ENCODE data around the gene MYH10.

The MYH10 gene

DNA sequence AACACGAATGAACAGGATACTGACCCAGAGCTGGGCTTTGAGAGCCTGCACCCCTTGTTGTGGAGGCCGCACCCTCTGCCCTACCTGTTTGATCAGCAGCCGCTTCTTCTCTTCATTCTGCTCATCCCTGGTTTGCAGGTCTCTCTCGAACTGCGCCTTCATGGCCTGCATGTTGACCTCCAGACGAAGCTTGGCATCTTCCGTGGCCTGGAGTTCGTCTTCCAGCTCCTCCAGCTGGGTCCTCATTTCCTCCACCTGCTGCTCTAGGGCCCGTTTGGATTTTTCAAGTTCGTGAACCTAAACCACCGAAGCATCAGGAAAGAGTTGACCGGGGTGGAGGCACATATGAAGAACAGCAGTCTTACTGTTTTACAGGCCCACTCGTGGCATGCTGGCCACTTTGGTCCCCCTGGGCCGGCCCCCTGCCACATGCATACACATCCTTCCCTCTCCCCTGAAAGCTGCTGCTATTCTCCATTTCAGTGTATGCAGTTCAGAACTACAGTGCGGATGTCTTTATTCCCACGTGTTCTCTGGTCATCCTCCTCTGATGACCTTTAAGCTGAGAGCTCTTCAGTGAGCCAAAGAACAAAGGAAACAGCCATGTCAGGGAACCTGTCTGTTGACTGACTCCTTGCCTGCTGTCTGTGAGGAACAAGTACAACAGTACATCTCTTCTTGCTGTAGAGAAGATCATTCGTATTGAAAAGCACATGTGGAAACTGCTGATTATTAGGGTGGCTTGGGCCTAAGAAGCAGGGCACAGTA, 140.1 kb downstream of the MYH10 start:
- DNase-seq, result no peak

DNA sequence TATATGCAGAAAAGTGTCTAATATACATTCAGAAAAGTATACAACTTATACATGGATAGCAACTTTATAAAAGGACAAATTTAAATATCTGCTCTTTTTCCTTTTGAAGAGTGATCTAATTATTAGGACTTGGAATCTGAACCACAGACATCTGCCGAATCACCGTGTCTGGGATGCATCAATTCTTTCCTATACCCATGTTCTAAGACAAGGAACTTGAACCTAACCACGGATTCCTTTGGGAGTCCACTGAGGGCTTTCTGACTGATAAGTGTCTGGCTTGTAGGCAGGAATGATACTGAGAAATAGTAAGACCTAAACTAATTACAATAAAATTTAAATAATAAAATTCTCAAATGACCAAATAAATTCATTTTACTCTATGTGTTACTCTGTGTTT, 140.7 kb downstream of the MYH10 start:
- no peak for DNase-seq

DNA sequence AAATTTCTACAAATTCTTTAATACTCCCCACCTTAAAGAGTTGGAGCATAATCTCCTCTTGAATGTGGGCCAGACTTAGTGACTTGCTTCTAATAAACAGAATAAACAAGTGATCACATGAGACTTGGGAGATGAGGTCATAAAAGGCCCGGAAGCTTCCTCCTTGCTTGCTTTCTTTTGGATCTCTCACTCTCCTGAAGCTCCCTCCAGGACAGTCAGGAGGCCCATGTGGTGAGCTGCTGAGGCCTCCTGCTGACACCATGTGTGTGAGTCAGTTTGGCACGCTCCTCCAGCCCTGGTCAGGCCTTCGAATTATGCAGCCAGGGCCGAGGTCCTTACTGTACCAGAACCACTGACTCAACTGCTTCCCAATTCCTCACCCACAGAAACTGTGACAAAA, 141.6 kb downstream of the MYH10 start:
- DNase-seq, result no peak

DNA sequence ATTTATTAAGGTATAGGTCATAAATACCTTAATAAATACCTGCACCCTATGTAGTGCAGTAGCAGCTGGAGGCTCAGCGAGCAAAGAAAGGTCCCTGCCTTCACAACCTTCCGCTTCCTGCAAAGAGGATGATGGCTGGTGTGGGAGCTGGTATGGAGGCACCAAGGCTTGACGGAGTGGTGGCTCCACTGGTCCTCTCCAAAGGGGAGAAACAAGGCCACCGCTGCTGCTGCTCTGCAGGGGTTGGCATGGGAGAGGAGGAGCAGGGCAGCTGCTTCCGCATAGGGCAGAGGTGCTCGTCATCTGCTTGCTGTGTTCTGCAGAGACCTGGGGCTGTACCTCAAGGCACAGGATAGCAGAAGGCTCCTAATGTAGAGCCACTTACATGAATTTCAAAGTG, 142.0 kb downstream of the MYH10 start:
- DNase-seq, result no peak

DNA sequence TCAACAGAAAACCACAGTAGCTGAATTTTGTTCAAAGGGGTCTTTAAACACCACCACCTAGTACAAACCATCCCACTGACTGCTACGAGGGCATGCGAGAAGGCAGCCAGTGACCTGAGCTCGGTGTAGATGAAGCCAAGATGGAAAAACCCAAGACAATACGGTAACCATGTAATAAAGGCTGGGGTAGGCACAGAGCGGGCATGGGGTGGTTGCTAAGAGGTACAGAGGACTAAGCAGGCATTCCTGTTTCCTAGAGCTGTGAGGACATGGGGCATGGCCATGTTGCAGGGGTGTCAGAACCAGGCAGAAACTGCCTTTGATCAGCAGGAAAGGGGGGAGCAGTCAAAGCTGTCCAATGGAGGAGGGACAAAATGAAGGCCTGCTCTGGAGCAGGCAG, 142.8 kb downstream of the MYH10 start:
- DNase-seq, result no peak

DNA sequence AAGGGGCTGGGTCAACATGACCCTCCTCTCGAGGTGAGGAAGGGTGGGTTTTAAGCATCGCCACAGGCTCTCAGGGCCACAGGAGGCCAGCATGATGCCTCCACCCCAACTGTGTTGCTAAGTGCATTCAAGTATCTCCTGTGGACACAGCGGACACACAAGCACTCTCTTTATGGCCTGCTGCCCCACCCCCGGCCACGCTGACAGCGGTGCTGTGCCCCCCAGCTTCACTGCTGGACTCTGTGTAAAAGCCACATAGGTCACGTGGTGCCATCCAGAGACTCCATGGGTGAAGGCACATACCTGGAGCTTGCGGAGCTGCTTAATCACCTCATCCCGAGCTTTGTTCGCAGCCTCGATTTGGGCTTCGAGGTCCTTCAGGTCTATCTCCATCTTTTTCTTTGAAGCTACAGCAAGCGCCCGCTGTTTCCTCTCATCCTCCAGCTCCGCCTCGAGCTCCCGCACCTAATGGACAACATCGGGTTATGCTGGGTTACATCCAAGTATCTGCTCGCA, 143.3 kb downstream of the MYH10 start:
- DNase-seq, result no peak

DNA sequence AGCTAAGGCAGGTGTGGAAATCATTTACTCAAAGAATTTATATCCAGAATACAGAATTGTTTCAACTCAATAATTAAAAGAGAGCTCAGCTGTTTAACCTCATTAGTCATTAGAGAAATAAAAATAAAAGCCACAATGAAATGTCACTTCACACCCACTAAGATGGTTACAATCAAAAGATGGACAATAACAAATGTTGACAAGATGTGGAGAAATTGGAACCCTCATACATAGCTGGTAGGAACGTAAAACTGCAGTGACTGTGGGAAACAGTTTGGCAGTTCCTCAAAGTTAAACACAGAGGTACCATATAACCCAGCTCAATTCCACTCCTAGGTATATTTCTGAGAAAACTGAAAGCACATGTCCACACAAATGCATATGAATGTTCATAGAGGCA, 145.0 kb downstream of the MYH10 start:
- no peak for DNase-seq

DNA sequence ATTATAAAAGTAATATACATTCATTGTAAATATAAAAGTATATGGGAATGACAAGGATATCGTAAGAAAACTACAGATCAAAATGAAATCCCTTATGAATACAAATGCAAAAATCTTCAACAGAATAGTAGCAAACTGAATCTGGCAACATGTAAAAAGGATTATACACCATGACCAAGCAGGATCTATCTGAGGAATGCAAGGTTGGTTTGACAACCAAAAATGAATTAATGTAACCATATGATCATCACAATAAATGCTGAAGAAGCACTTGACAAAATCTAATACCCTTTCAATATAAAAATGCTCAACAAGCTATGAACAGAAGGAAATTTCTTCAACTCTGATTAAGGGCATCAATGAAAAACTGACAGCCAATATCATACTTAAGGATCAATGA, 146.1 kb downstream of the MYH10 start:
- no peak for DNase-seq

DNA sequence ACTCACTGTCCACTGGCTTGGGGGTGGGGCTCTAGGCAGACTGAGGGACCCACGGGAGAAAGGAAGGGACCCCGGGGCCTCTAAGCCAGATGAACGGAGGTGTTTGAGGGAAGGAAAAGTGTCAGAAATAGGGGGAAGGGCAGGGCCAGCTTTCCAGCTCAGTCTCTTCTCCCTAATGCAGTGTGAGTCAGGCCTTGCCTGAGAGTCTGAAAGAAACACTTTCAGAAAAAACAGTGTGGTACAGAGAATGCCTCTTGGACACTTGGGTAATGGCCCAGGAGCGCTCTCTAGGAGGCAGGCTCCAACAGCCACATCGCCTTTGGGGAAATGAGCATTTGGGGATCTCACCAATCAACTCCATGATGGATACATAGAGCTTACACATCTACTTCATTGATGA, 148.0 kb downstream of the MYH10 start:
- no peak for DNase-seq

DNA sequence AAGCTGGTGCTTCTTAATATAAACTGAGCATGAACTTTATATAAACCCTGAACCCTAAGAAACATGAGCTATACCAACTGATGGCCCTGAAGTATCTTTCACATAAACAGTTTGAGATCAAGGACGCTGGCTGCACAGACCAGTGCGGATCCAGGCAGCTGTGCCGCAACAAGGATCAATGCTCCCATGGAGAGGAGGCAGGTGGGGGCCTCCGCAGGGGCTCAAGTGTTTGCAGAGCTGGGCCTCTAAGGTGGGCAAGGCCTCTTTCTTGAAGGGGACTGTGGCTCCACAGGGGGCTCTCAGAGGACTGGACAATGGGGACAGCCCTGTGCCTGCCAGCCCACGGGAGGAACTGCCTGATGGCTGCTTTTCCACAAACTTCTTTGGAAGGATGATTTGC, 148.8 kb downstream of the MYH10 start:
- DNase-seq, result no peak

DNA sequence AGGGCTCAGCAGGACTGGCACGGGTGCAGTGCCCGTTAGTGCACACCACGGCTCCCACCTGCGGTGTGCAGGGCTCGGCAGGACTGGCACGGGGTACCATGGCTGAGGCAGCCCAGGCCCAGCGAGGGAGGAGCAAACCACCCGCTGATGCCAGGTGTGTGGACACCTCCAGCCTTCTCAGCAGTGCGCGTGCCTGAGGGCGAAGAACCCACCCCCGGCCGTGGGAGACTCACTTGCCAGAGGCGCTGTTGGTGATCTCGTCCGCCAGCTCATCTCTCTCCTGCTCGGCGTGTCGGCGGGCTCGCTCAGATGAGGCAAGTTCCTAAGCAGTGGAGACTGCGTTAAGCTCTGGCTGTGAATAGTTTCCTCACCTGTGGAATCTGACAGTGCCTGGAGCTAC, 149.4 kb downstream of the MYH10 start:
- DNase-seq, result no peak

DNA sequence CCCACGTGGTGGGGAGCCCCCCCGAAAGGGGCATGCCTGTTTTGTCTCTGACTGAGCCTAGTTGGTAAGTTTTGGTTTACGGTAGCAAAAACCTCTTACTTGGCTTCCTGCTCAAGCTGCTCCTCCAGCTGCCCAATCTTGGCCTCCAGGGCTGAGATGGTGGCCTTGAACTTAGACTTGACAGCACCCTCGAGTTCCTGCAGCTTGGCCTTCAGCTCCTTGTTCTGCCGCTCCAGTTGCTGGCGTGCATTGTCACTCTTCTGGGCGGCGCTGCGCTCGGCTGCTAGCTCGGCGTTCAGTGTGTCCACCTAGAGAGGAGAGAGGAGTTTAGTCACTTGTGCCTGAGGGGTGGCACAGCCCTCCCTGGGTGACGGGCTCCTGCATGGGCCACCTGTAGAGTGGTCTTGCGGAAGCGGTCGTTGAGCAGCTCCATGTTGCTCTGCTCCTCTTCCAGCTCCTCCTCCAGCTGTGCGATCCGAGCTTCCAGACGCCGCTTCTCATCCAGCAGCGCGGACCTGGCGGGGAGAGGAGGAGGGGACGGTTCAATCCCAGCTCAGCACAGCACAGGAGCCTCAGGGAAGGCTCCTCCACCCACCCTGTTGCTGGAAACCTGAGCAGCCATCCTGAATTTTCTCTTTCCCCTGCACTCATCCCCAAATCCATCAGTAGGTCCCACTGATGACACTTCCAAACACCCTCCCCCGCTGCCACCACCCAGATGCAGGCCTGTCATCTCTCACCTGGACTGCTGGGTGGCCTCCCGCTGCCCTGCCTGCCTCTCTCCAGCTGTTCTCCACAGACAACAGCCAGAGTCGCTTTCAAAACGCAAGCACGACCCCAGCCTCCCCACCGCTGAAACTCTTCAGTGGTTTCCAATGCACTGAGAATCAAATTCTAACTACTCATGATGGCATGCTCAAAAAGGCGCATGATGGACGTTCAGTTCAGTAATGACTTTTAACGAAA, 150.2 kb downstream of the MYH10 start:
- no peak for DNase-seq

DNA sequence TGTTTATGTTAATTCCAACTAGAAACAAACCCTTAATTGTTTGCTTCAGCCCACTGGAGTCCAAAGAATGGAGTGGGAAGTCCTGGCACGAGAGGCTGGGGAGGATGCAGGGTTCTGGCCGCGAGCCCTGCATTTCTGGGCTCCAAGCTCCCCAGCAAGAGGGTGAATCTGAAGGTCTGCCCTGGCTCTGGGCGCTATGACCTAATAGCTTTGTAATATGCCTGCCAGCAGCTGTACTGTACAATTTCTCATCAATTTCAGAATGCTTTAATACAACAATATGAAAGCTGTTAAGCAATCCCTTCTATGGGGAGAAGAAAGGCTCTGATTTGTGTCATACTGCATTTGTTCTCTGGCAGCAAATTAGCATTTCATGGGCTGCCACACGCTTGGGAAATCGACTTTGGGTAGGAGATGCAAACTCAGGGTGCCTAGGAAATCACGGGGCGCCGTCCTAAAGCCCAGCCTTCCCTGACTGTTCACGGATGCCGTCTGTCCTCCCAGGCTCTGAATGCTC, 151.0 kb downstream of the MYH10 start:
- no peak for DNase-seq

DNA sequence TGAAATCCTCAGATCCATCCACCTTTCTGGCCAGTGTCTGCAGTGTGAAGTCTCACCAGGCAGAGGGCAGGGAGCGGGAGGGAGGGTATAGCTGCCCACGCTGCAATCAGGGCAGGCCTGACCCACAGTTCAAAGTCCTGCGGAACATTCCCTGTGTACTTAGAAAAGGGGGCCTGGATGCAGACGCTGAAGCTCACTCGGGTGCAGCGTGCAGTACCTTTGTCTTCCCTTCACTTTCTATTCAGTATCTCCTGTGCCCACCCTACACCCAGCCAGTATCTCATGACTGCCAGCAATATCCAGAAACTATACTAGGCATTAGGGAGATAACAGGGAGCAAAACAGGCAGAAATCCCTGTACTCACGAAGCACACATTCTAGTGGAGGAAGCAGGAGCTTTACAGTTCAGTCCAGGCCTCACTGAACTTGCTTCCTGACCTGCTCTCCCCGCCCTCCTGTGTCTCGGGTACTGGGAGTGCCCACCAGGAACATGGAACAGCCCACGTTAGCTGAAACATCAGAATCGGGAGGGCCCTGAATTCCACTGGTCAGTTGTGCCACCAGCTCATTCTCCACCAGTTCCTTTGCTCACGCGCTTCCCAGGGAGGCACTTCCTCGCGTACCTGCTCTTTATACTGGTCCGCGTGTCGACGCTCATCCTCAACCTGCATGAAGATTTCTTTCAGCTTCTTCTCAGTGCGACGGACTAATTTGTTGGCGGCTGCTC, 152.6 kb downstream of the MYH10 start:
- no peak for DNase-seq

DNA sequence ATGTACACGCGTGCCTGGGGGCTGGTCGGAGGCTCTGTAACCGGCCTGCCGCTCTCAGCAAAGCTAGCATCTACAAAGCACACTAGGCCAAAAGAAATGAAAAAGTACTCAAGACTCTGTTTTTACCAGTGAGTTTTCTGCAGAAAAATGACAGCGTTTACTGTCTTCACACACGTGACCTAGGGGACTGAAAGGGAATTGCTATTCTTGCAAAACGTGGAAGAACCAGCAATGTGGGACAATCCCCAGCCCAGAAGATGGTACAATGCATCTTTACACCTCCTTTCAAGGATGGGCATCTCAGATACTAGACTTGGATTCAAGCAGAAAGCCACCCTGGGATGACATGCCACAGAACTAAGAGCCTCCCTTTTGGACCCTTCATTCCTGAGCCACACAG, 153.4 kb downstream of the MYH10 start:
- no peak for DNase-seq

DNA sequence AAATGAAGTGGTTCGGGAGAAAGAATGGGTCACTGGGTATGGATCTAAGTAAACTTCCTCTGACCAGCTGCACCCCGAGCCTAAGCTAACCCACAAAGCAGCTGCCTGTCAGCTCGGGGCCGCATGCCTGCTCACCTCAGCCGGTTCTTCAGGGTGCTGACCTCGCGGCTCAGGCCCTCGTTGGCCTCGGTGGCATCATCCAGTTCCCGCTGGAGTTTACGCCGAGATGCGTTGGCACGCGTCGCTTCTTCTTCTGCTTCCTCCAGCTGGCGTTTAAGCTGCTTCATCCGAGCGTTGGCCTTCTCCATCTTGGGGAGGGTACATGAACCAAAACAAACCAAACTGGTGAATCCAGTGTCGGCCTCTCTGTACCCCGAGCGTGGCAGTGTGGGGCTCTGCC, 153.8 kb downstream of the MYH10 start:
- DNase-seq, result no peak

DNA sequence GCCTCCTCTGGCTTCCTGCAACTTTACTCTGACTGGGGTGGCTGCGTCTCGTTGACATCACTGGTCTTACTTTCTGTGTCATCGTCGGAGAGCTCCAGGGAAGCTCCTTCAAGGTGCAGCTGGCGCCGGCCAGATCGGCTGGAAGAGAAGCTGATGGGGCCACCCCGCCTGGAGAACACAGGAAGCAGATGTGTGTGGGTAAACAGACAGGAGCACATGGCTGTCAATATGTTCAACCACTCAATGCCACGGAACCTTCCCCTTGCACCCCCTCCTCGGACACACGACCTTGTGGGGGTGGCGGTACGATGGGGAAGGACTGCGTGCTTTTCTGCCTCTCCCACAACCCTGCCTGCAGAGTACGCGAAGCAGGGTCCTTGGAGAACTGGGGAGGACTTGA, 154.7 kb downstream of the MYH10 start:
- no peak for DNase-seq

DNA sequence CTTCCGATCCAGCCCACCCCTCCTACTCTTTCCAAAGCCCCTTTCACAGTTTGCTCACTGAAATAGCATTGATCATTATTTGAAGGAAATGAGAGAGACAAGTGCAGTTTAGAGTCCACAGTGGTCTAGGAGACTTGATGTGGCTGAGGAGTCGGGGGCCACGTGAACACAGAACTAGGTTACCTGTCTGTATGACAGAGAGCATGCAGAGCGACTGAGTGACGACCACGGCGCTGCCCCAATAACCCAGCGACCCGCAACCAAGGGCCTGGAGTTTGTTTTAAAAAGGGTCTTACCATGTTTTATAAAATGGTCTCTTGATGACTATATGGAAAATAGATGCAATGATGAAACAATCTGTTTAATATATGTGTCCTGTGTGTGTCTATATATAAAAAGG, 155.3 kb downstream of the MYH10 start:
- DNase-seq, result no peak

DNA sequence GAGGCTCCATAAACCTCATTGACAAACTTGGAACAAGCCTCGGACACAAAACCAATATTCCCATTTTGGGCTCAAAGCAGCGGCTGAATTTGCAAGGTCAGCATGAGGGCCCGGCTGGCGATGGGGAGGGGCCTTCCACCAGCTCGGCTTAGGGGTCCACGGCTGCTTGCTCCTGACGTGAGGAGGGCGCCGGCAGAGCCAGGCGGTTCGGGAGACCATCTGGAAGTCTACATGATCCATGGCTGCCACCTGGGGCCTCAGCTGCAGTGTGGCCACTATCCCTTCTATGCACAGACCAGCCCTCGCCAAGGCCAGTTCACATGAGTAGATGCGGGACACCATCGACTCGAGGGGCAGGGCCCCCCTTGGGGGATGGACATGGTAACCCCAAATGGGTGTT, 155.7 kb downstream of the MYH10 start:
- no peak for DNase-seq

DNA sequence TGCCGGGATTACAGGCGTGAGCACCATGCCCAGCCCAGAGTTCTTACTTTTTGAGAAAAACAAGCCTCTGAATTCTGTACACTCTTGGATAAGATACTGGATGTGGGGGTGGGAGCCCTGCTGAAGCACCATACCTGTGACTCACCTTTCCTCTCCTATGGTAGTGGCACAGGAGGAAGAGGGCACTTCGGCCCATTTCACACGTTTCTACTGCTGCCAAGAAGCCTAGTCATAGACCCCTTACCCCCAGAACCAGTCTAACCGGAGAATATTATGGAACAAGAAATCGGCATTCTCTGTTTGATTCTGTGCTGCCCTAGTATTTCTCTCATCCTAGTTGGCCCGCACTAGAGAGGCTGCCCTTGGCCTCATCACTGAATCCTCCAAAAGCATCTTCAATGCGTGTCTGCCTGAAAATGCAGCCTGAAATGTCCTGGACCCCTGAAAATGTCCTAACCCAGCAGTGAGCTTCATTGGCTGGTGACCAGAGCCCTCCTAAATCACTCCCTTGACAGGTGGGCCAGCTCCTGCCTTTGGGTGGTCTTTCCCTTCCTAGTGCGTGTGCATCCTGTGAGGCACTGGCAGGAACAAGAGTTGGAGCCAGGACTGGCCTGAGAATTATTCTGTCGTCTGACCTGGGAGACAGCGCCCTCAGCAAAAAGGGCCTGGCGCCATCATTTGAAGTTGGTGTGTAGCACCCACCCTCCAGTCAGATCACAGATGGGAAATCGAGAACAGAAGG, 156.9 kb downstream of the MYH10 start:
- DNase-seq, result no peak

DNA sequence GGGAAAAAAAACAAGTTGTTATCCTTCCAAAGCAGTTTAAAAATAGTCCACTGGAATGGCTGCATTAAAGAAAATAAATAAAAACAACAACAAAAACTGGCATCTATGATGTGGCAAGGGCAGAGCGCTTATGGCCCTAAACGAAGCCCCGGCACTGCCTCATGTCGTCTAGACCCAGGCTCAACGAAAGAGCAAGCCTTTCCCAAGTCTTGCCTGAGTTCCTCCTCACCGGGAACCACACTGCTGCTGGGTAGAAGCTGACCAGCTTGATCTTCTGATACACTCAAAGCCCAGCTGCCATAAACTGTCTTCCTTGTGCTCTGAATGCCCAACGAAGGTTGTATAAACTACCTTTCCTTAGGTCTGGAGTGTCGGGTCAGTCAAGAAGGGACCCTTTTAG, 157.9 kb downstream of the MYH10 start:
- DNase-seq, result no peak

DNA sequence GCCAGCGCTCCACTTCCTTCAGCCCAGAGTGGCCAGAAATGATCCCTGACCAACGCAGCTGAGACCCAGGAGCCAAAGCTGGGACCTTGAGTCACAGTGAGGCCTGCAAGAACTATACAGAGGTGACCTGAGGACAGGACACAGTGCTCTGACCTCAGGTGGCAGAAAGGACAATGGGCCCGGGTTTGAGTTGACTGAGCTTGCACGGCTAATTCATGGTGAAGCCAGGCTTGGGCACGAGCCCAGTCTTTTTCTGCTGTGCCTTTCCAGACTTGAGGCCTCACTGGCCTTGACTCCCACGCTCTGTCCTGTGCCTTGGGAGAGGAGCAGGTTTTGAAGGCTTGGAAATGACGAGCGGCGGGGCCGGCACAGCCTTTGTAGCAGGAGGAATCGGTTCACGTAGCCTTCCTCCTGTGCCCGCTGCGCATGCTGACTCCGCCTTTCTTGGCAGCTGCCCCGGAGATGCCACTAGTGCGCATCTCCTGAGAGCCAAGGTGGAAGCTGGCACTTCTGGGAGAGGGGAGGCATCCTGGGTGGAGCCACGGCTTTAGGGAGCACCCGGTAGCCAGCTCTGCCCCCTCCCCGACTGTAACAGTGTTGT, 160.0 kb downstream of the MYH10 start:
- no peak for DNase-seq

Measured in NCI-H82 (cell line).